ENCODE measurements around the gene CACNA2D2. TPM values are rescaled to one million over a fixed set of nuclear protein-coding genes. Genes with fewer than 3 reads are reported as not detected.

CACNA2D2 gene
- total and polyA plus RNA-seq, 2 of the 13 experiments (the other 11 are each of a cell fraction or from before 2014, with no cell fraction given): not detected

DNA sequence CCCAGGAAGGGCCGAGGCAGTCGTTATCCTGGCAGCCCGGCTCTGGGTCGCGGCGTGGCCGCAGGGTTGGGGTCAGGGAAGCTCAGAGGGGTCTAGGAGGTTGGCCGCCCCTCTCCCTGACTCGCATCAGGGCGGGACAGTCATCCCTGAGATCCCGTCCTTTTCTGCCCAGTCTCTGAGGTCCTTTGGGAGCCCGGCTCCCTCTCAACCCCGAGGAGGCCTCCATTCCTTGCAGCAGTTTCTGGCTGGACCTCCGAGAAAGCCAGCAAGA, 181.4 kb downstream of the CACNA2D2 start (continued):
- TF ChIP-seq, protein P1, sequence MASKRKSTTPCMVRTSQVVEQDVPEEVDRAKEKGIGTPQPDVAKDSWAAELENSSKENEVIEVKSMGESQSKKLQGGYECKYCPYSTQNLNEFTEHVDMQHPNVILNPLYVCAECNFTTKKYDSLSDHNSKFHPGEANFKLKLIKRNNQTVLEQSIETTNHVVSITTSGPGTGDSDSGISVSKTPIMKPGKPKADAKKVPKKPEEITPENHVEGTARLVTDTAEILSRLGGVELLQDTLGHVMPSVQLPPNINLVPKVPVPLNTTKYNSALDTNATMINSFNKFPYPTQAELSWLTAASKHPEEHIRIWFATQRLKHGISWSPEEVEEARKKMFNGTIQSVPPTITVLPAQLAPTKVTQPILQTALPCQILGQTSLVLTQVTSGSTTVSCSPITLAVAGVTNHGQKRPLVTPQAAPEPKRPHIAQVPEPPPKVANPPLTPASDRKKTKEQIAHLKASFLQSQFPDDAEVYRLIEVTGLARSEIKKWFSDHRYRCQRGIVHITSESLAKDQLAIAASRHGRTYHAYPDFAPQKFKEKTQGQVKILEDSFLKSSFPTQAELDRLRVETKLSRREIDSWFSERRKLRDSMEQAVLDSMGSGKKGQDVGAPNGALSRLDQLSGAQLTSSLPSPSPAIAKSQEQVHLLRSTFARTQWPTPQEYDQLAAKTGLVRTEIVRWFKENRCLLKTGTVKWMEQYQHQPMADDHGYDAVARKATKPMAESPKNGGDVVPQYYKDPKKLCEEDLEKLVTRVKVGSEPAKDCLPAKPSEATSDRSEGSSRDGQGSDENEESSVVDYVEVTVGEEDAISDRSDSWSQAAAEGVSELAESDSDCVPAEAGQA (IDR thresholded peaks at IDR 0.05; ENCODE audit: low read depth): no peak
- TF ChIP-seq, protein P1 (CRISPR knock-in tag; IDR thresholded peaks at IDR 0.05; ENCODE audit: borderline replicate concordance): no peak
- TF ChIP-seq, protein P2, sequence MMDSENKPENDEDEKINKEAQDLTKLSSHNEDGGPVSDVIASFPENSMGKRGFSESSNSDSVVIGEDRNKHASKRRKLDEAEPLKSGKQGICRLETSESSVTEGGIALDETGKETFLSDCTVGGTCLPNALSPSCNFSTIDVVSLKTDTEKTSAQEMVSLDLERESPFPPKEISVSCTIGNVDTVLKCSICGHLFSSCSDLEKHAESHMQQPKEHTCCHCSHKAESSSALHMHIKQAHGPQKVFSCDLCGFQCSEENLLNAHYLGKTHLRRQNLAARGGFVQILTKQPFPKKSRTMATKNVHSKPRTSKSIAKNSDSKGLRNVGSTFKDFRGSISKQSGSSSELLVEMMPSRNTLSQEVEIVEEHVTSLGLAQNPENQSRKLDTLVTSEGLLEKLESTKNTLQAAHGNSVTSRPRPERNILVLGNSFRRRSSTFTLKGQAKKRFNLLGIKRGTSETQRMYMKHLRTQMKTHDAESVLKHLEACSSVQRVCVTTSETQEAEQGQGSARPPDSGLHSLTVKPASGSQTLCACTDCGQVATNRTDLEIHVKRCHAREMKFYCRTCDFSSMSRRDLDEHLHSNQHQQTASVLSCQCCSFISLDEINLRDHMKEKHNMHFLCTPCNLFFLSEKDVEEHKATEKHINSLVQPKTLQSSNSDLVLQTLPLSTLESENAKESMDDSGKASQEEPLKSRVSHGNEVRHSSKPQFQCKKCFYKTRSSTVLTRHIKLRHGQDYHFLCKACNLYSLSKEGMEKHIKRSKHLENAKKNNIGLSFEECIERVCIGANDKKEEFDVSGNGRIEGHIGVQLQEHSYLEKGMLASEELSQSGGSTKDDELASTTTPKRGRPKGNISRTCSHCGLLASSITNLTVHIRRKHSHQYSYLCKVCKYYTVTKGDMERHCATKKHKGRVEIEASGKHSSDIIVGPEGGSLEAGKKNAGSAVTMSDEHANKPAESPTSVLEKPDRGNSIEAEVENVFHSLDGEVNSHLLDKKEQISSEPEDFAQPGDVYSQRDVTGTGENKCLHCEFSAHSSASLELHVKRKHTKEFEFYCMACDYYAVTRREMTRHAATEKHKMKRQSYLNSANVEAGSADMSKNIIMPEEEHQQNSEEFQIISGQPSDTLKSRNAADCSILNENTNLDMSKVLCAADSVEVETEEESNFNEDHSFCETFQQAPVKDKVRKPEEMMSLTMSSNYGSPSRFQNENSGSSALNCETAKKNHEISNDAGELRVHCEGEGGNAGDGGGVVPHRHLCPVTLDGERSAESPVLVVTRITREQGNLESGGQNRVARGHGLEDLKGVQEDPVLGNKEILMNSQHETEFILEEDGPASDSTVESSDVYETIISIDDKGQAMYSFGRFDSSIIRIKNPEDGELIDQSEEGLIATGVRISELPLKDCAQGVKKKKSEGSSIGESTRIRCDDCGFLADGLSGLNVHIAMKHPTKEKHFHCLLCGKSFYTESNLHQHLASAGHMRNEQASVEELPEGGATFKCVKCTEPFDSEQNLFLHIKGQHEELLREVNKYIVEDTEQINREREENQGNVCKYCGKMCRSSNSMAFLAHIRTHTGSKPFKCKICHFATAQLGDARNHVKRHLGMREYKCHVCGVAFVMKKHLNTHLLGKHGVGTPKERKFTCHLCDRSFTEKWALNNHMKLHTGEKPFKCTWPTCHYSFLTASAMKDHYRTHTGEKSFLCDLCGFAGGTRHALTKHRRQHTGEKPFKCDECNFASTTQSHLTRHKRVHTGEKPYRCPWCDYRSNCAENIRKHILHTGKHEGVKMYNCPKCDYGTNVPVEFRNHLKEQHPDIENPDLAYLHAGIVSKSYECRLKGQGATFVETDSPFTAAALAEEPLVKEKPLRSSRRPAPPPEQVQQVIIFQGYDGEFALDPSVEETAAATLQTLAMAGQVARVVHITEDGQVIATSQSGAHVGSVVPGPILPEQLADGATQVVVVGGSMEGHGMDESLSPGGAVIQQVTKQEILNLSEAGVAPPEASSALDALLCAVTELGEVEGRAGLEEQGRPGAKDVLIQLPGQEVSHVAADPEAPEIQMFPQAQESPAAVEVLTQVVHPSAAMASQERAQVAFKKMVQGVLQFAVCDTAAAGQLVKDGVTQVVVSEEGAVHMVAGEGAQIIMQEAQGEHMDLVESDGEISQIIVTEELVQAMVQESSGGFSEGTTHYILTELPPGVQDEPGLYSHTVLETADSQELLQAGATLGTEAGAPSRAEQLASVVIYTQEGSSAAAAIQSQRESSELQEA (CRISPR knock-in tag; IDR thresholded peaks at IDR 0.05; ENCODE audit: not compliant biosample characterization): no peak
- TF ChIP-seq ZNF251 (CRISPR knock-in tag; IDR thresholded peaks at IDR 0.05): no peak
- TF ChIP-seq, protein P3, sequence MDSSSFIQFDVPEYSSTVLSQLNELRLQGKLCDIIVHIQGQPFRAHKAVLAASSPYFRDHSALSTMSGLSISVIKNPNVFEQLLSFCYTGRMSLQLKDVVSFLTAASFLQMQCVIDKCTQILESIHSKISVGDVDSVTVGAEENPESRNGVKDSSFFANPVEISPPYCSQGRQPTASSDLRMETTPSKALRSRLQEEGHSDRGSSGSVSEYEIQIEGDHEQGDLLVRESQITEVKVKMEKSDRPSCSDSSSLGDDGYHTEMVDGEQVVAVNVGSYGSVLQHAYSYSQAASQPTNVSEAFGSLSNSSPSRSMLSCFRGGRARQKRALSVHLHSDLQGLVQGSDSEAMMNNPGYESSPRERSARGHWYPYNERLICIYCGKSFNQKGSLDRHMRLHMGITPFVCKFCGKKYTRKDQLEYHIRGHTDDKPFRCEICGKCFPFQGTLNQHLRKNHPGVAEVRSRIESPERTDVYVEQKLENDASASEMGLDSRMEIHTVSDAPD (CRISPR knock-in tag; IDR thresholded peaks at IDR 0.05): no peak
- TF ChIP-seq CC2D1A (CRISPR knock-in tag; IDR thresholded peaks at IDR 0.05): no peak
- no peak for TF ChIP-seq ZBTB8A (CRISPR knock-in tag; IDR thresholded peaks at IDR 0.05; ENCODE audit: borderline replicate concordance, low read depth)
- TF ChIP-seq, protein P4, sequence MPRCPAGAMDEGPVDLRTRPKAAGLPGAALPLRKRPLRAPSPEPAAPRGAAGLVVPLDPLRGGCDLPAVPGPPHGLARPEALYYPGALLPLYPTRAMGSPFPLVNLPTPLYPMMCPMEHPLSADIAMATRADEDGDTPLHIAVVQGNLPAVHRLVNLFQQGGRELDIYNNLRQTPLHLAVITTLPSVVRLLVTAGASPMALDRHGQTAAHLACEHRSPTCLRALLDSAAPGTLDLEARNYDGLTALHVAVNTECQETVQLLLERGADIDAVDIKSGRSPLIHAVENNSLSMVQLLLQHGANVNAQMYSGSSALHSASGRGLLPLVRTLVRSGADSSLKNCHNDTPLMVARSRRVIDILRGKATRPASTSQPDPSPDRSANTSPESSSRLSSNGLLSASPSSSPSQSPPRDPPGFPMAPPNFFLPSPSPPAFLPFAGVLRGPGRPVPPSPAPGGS (CRISPR knock-in tag; IDR thresholded peaks at IDR 0.05): no peak
- peak; percentile 22; the same call in 1 of the 2 replicates for TF ChIP-seq ESRRA (CRISPR knock-in tag; IDR thresholded peaks at IDR 0.05; ENCODE audit: low read depth)
- no peak for TF ChIP-seq SRSF1 (optimal IDR thresholded peaks at IDR 0.05; ENCODE audit: low read depth, low read length)
- no peak for TF ChIP-seq ZNF878 (CRISPR knock-in tag; IDR thresholded peaks at IDR 0.05)

Data from HepG2 (cell line).